ENCODE results near the gene CFAP141. TPM values are rescaled to one million over a fixed set of nuclear protein-coding genes. Genes with fewer than 3 reads are reported as not detected.

Gene CFAP141
- total and polyA plus RNA-seq, 2 of the 13 experiments (the other 11 are each of a cell fraction or from before 2014, with no cell fraction given): not detected

DNA sequence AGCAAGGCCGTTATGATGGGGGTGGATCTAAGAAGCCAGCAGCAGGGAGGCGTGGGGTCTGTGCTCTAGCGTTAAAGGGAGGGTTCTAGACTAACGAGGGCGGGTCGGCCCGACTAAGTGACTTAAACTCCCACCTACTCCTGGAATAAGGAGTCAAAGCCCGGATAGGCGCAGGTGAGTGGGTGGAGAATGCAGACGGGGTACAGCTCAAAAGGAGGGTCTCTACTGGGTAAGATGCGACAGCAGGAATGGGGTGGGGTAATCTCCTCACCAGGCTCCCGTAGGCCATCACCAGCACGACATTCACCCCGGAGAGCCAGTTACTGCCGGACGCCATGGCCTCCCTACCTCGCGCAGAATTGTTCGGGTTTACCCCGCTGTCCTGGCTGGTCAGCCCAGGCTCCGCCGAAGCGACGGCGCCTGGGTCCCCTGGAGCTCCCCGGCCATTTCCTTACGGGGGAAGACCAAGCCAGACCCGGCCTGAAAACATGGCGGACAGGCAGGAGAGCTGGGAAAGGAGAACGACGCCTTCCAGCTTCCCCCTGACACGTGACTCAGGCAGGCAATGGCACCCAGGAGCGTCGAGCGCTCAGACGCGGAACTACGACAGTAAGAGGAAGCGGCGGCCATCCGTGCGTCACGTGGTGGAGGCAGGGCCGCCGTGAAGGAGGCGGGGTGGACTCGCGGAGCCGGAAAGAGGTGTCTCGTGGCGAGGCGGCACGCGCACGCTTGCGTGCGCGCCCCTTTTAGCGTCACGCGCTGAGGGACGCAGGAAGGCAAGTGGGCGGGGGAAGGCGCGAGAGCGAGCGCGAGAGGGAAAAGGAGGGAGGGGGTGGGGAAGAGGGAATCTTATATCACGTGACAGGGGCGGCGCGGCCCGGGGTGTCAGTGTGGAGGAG, 14.2 kb upstream of the CFAP141 start, which contains the start of gene UBAP2L (continued):
- TF ChIP-seq GRHL1 (CRISPR knock-in tag; conservative IDR thresholded peaks at IDR 0.05) (no peak), ZNF761 (CRISPR knock-in tag; conservative IDR thresholded peaks at IDR 0.05) (no peak; the same call in 1 of the 2 replicates), FLYWCH1 (CRISPR knock-in tag; IDR thresholded peaks at IDR 0.05) (peak; percentile 85; the same call in 1 of the 2 replicates), MYNN (CRISPR knock-in tag; IDR thresholded peaks at IDR 0.05; ENCODE audit: low read depth) (0 out of 2 replicates have a peak, but pooled peaks have one; percentile 61), ZNF781 (CRISPR knock-in tag; IDR thresholded peaks at IDR 0.05; ENCODE audit: borderline replicate concordance, not compliant biosample characterization) (peak; percentile 94), SP4 (CRISPR knock-in tag; IDR thresholded peaks at IDR 0.05) (peak; percentile 75; the same call in 1 of the 2 replicates), PPARG (CRISPR knock-in tag; conservative IDR thresholded peaks at IDR 0.05) (0 out of 2 replicates have a peak, but pooled peaks have one; percentile 58), ZSCAN31 (CRISPR knock-in tag; IDR thresholded peaks at IDR 0.05; ENCODE audit: low read depth) (peak; percentile 82; the same call in 1 of the 2 replicates), ZNF30 (CRISPR knock-in tag; IDR thresholded peaks at IDR 0.05) (no peak), SNAPC2 (CRISPR knock-in tag; IDR thresholded peaks at IDR 0.05) (no peak; the same call in 1 of the 2 replicates), ZSCAN12 (CRISPR knock-in tag; IDR thresholded peaks at IDR 0.05) (0 out of 2 replicates have a peak, but pooled peaks have one; percentile 62), REXO4 (CRISPR knock-in tag; IDR thresholded peaks at IDR 0.05; ENCODE audit: borderline replicate concordance) (no peak; the same call in 1 of the 2 replicates), TOPORS (CRISPR knock-in tag; IDR thresholded peaks at IDR 0.05) (peak; percentile 78; the same call in 1 of the 2 replicates), ARHGAP35 (CRISPR knock-in tag; IDR thresholded peaks at IDR 0.05; ENCODE audit: borderline replicate concordance) (peak; percentile 59; the same call in 1 of the 2 replicates)
- TF ChIP-seq, protein P1, sequence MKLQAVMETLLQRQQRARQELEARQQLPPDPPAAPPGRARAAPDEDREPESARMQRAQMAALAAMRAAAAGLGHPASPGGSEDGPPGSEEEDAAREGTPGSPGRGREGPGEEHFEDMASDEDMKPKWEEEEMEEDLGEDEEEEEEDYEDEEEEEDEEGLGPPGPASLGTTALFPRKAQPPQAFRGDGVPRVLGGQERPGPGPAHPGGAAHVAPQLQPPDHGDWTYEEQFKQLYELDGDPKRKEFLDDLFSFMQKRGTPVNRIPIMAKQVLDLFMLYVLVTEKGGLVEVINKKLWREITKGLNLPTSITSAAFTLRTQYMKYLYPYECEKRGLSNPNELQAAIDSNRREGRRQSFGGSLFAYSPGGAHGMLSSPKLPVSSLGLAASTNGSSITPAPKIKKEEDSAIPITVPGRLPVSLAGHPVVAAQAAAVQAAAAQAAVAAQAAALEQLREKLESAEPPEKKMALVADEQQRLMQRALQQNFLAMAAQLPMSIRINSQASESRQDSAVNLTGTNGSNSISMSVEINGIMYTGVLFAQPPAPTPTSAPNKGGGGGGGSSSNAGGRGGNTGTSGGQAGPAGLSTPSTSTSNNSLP (IDR thresholded peaks at IDR 0.05; ENCODE audit: low read depth, low read length): no peak
- TF ChIP-seq, protein P2, sequence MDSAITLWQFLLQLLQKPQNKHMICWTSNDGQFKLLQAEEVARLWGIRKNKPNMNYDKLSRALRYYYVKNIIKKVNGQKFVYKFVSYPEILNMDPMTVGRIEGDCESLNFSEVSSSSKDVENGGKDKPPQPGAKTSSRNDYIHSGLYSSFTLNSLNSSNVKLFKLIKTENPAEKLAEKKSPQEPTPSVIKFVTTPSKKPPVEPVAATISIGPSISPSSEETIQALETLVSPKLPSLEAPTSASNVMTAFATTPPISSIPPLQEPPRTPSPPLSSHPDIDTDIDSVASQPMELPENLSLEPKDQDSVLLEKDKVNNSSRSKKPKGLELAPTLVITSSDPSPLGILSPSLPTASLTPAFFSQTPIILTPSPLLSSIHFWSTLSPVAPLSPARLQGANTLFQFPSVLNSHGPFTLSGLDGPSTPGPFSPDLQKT (CRISPR knock-in tag; IDR thresholded peaks at IDR 0.05; ENCODE audit: borderline replicate concordance): 0 out of 2 replicates have a peak, but pooled peaks have one; percentile 10
- TF ChIP-seq, protein P3, sequence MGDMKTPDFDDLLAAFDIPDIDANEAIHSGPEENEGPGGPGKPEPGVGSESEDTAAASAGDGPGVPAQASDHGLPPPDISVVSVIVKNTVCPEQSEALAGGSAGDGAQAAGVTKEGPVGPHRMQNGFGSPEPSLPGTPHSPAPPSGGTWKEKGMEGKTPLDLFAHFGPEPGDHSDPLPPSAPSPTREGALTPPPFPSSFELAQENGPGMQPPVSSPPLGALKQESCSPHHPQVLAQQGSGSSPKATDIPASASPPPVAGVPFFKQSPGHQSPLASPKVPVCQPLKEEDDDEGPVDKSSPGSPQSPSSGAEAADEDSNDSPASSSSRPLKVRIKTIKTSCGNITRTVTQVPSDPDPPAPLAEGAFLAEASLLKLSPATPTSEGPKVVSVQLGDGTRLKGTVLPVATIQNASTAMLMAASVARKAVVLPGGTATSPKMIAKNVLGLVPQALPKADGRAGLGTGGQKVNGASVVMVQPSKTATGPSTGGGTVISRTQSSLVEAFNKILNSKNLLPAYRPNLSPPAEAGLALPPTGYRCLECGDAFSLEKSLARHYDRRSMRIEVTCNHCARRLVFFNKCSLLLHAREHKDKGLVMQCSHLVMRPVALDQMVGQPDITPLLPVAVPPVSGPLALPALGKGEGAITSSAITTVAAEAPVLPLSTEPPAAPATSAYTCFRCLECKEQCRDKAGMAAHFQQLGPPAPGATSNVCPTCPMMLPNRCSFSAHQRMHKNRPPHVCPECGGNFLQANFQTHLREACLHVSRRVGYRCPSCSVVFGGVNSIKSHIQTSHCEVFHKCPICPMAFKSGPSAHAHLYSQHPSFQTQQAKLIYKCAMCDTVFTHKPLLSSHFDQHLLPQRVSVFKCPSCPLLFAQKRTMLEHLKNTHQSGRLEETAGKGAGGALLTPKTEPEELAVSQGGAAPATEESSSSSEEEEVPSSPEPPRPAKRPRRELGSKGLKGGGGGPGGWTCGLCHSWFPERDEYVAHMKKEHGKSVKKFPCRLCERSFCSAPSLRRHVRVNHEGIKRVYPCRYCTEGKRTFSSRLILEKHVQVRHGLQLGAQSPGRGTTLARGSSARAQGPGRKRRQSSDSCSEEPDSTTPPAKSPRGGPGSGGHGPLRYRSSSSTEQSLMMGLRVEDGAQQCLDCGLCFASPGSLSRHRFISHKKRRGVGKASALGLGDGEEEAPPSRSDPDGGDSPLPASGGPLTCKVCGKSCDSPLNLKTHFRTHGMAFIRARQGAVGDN (CRISPR knock-in tag; IDR thresholded peaks at IDR 0.05): peak; percentile 99

Data from HepG2 (cell line).